ENCODE data around the gene ALOX5AP.

ALOX5AP gene

GRCh38 chr13:30802501-30802900, 67.2 kb downstream of the ALOX5AP start:
- no peak for DNase-seq

GRCh38 chr13:30802953-30803478, 67.7 kb downstream of the ALOX5AP start:
- DNase-seq: peak; percentile 86

GRCh38 chr13:30803749-30804148, 68.4 kb downstream of the ALOX5AP start:
- DNase-seq: no peak

DNA sequence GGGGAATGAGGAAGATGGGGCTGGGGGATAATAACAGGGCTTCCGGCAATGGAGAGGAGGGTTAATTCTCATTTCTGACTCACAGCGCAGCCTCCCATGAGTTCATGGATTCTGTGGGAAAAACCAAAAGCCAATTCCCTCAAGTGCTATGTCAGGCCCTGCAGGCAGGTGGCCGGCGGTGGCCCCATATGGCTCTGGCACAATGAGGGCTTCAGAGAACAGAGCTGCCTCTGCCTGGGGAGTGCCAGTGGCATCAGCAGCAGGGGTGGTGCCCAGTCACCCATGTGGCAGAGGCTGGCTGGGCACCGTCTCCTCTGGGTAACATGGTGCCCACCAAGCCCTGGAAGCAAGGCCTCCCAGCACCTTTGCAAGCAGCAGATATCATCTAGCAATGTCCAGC, 69.1 kb downstream of the ALOX5AP start:
- DNase-seq: no peak

- no peak for DNase-seq
Observed at GRCh38 chr13:30805132-30805537, 69.8 kb downstream of the ALOX5AP start.

DNA sequence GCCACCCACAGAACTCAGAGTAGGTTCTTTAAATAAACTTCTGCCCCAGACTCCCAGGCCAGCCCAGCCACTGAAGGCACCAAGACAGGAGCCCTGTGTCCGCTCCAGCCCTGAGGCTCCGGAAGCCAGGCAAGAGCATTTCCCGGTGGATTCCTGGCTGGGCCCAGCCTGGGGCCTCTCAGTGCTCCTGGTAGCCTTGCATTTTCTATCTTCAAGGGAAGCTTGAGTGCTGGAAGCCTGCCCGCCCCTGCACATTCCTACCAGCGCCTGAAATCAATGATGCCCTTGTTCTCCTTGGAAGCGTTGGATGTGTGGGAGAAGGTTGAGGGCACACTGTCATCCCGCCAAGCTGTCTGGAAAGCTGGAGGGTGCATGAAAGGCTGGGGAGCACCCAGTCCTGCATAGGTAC, 70.3 kb downstream of the ALOX5AP start:
- no peak for DNase-seq

- no peak for DNase-seq
Observed at GRCh38 chr13:30806784-30807183, 71.4 kb downstream of the ALOX5AP start.

- DNase-seq: no peak
Observed at GRCh38 chr13:30807392-30807791, 72.0 kb downstream of the ALOX5AP start.

- no peak for DNase-seq
Observed at GRCh38 chr13:30808600-30808999, 73.3 kb downstream of the ALOX5AP start.

GRCh38 chr13:30809787-30810186, 74.4 kb downstream of the ALOX5AP start:
- no peak for DNase-seq

DNA sequence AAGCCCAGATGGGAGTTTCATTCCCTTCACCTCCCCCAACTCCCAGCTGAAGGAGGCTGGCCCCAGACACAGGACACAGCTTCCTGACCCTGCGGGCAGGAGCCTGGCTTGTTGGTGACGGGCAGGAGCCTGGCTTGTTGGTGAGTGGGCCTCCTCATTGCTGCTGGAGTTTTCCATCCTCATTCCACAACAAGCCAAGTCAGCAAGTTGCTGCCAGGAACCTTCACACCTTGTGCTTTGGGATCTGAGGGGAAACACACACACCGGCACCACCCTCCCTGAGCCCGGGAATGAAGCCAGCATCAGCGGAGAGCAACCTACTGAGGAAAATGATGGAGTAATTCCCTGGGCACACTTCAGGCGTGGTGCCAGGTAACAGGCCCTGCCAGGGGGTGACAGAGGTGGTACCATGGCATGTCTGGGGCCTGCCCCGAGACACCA, 74.9 kb downstream of the ALOX5AP start:
- no peak for DNase-seq

DNA sequence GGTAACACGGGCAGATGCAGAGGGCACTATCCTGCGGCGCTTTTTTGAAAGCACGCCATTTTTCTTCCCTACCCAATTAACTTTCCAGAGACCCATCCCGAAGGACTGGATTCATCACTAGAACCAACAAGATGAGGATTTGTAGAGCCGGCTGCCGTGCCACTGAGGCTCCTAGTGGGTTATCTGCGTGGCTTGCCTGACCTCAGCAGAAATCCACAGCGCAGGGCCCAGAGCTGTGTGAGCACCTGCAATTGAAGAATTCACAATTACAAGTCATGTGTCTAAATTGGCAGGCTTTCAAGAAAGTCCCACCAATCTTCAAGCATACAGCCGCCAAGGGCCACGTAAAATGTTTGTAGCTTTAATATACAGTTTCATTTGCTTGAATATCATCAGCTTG, 75.5 kb downstream of the ALOX5AP start:
- DNase-seq: no peak

Data from NCI-H748 treated with DMSO at 0.1 percent for 48 hours (cell line).